ES-I3 (cell line): Measurements from ENCODE around the gene CYB561D2.

ENCODE experiments used
- H3K36me3 ChIP-seq: 2 replicates; pipeline ENCODE4 v1.6.1; 2013; ENCODE audit warnings: mild to moderate bottlenecking, low read length, control low read depth, moderate library complexity; ENCODE audit not compliant: insufficient read depth
- H3K4me1 ChIP-seq: 2 replicates; pipeline ENCODE4 v1.6.1; 2013; ENCODE audit warnings: mild to moderate bottlenecking, control low read depth, low read length; ENCODE audit not compliant: insufficient read depth
- H3K9ac ChIP-seq: 2 replicates; pipeline ENCODE4 v1.6.1; 2013; ENCODE audit warnings: low read depth, mild to moderate bottlenecking, low read length, moderate library complexity
- H3K9me3 ChIP-seq: 2 replicates; pipeline ENCODE4 v1.6.1; 2013; ENCODE audit warnings: mild to moderate bottlenecking, low read length, moderate library complexity; ENCODE audit not compliant: control insufficient read depth, insufficient read depth

CYB561D2 gene

DNA sequence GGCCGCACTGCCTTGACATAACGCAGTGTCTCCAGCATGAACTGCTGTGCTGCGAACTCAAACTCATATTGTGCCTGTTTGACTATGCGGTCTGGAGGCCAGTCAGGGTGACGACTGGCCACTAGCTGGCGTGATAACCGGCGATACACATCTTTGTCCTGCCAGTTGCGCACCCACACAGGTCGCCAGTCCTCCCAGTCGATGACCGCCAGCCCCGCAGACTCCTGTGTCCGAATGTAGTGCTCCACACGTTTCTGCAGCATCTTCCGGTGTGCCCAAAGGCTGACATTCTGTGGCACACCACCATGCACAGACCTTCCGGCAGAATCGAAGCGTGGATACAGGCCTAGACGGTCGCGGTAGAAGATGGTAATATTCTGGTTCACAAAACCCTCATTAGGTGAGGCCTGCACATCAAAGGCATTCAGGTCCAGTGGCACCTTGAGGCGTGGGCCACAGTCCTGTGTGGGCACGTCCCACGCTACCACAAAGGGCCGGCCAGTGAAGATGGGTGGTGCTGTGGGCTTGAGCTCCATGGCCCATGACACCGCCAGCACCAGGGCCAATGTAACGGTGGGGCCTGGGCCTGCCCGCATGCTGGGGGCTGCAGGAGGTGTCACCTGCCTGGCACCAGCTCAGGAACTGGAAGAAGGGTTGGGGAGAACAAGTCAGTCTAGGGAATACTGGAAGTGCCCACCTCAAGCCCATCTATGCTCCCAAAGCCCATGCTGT, 30.6 kb upstream of the CYB561D2 start:
- peak overlapping the region; percentile 89 for H3K9ac ChIP-seq
- H3K4me1 ChIP-seq, result peaks cover 36% of the 10 kb centered on the region; the same call in 1 of the 2 replicates
- H3K9me3 ChIP-seq, result no peaks in the 10 kb centered on the region
- peaks cover 9% of the 10 kb centered on the region for H3K36me3 ChIP-seq

- no peaks in the 10 kb centered on the region for H3K9me3 ChIP-seq
- peaks cover 36% of the 10 kb centered on the region; the same call in 1 of the 2 replicates for H3K4me1 ChIP-seq
- H3K36me3 ChIP-seq, result peaks cover 9% of the 10 kb centered on the region
- peak overlapping the region; percentile 89 for H3K9ac ChIP-seq
Measured at GRCh38 chr3:50320853-50321335, 29.8 kb upstream of the CYB561D2 start.

DNA sequence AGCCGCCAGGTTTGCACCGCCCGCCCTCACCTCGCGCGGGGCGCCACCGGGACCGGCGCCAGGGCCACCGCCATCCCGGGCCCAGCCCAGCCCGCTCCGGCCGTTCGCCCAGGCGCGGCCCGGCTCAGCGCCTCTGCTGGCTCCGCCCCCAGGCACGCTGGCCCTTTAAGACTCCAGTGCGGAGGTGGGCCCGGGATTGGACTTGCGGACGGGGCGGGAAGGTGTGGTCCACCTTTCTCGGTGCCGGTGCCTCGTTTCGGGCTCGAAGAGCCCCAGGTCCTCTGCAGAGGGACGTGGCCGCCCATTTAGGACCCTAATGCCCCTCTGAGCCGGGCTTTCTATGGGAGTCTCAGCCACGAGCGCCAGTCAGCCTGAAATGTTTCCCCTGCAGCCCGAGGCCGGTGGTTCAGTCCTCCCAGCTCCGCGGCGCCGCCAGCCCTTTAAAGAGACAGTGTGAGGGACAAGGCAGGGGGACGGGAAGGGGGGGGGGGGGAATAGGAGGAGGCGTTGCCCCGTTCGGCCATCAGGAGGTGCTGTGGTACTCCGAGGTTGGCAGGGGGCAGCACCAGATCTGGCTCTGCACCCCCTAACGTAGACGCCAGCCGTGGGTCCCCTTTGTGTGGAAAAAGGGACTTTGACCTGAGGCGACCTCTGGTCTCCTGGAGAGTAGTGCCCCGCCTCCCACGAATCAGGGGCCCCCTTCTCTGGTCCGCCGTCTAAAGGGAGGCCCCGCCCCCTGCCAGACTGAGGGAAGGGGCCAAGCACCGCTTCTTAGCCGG, 29.1 kb upstream of the CYB561D2 start:
- Histone ChIP-seq H3K36me3 (peaks cover 9% of the 10 kb centered on the region), H3K9me3 (no peaks in the 10 kb centered on the region), H3K4me1 (peaks cover 33% of the 10 kb centered on the region; the same call in 1 of the 2 replicates), H3K9ac (peak overlapping the region; percentile 89)

DNA sequence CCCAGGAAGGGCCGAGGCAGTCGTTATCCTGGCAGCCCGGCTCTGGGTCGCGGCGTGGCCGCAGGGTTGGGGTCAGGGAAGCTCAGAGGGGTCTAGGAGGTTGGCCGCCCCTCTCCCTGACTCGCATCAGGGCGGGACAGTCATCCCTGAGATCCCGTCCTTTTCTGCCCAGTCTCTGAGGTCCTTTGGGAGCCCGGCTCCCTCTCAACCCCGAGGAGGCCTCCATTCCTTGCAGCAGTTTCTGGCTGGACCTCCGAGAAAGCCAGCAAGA, 28.6 kb upstream of the CYB561D2 start:
- Histone ChIP-seq H3K4me1 (peaks cover 32% of the 10 kb centered on the region; the same call in 1 of the 2 replicates), H3K9me3 (no peaks in the 10 kb centered on the region), H3K36me3 (peaks cover 9% of the 10 kb centered on the region), H3K9ac (peak overlapping the region; percentile 89)

DNA sequence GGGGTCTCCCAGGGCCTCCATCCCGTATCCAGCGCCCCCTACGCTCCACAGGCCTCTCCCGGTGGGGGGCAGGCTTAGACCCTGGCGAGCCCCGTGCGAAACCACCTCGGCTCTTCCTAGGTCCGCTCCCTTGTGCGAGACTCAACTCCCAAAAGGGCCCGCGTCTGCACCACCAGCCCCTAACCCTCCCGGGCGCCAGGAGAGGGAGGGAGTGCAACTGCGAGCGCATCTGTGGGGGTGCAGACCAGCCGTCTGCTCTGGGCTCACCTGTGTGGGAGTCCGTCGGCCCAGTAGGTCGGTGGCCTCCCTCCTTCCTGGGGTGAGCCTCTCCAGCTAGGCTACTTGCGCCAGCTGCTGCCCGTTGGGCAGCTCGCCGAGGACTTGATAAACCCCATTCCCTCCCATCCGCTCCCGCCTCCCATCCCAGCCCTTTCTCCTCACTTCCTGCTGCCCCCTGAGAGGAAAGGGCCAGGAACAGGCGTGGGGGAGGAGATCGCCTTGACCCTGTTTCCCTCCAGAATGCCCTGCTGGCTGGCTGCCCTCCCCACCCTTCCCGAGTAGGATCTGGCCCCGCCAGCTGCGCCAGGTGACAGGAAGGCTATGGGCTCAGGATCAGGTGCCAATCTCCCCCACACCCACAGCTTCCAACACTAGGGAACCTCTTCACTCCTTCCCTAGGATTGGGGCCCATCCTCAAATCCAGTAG, 28.1 kb upstream of the CYB561D2 start, which contains the start of gene HYAL2:
TSS of gene HYAL2 (minus strand) at position 360 of the 706 bp plus-strand sequence. CDS start 2,256 bp downstream, outside the sequence.
- Histone ChIP-seq H3K36me3 (peaks cover 9% of the 10 kb centered on the region), H3K4me1 (peaks cover 27% of the 10 kb centered on the region; the same call in 1 of the 2 replicates), H3K9me3 (no peaks in the 10 kb centered on the region), H3K9ac (peak within 1 kb of the TSS; percentile 89)

GRCh38 chr3:50323092-50323600, 27.5 kb upstream of the CYB561D2 start:
- Histone ChIP-seq H3K4me1 (peaks cover 22% of the 10 kb centered on the region; the same call in 1 of the 2 replicates), H3K36me3 (peaks cover 9% of the 10 kb centered on the region), H3K9ac (peak overlapping the region; percentile 89; the same call in 1 of the 2 replicates), H3K9me3 (no peaks in the 10 kb centered on the region)

DNA sequence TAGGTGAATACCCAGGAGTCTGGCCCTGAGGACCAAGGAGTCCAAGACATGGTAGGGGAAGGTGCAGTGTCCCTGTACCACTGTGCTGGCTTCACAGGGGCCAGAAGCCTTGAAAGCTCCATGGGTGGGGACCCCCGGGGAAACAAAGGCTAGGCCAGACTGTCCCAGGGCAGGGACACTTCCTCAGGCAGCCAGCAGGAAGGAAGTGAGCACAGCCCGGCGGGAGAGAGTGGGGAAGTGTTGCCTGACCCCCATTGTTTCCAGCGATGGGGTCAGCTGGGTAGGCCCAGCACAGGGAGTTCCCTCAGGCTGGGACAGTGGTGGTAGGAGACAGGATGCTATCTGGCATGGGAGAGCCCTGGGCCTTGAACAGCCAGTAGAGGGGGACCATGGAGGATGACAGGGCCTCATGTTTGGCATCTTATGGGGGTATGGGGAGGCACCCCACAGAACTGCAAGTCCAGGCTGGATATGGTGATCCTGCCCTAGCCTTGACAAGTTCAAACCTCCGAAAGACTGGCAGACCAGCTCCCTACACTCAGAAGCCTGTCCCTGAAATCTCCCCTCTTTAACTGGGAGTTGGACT, 27.0 kb upstream of the CYB561D2 start:
- peaks cover 22% of the 10 kb centered on the region; the same call in 1 of the 2 replicates for H3K4me1 ChIP-seq
- H3K9ac ChIP-seq, result no peak overlapping the region
- H3K36me3 ChIP-seq, result peaks cover 9% of the 10 kb centered on the region
- no peaks in the 10 kb centered on the region for H3K9me3 ChIP-seq

DNA sequence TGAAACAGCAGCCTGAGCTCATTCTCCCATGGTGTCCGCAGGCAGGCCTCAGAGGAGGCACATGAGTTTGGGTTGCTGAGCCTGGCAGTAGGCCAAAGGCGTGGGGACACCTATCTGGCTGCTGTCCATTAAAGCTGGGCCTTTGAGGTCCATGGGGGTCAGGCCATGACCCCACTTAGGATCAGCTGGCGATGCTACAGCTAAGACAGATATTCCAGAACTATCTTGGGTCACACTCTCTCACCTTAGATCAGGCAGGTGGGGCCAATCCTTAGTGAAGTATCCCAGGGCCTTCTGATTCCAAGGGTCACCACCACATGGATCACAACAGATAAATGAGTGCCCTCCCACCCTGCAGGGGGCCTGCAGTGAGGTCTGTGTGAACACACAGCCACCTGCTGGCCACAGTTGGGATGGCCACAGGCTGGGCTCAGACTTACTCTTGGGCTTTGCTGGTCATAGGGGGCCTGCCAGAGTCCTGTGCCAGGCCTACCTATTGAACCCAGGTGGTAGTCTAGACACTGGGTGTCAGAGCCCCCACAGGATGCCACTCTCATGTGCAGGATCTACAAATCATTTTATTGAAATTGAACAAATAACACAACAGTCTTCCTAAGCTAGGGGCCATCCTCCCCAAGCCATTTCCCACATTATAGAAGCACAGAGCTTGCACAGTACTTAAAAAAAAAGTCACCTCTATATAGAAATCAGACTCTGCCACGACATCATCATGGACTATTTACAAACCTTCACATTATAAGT, 26.1 kb upstream of the CYB561D2 start:
- no peak overlapping the region for H3K9ac ChIP-seq
- H3K9me3 ChIP-seq, result no peaks in the 10 kb centered on the region
- H3K36me3 ChIP-seq, result peaks cover 4% of the 10 kb centered on the region; the same call in 1 of the 2 replicates
- H3K4me1 ChIP-seq, result peaks cover 22% of the 10 kb centered on the region; the same call in 1 of the 2 replicates

- no peaks in the 10 kb centered on the region for H3K36me3 ChIP-seq
- H3K4me1 ChIP-seq, result peaks cover 17% of the 10 kb centered on the region; the same call in 1 of the 2 replicates
- no peak overlapping the region for H3K9ac ChIP-seq
- H3K9me3 ChIP-seq, result no peaks in the 10 kb centered on the region
Measured at GRCh38 chr3:50325113-50325480, 25.6 kb upstream of the CYB561D2 start.

DNA sequence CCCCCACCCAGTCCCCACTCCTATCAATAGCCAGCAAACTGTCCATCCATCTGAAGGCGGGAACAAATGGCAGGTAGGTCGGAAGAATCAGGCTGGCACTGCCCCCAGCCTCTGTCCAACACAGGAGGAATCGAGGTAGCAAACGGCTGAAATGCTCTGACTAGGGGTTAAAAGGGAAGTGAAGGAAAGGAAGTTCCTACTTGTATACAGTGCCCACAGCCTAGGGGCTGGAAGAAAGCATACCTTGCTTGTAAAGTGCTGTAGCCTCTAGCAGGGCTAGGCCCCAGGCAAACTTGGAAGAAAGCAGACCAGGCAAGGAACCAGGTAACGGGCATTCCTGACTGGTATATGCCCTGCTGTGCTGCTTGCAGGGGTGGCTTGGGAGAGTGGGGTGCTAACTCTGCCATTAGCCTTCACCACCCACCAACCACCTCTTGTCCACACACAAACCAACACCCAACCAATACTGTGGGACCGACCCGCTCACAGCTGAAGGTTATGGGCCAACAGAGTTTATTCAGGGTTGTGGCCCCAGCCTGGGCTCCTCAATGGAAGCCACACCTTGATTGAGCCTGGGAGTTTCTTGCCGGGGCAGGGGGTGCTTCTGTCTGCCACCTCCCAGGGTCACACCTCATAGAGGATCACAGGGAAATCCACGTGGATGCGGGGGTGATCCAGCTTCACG, 25.0 kb upstream of the CYB561D2 start:
- H3K36me3 ChIP-seq, result no peaks in the 10 kb centered on the region
- no peaks in the 10 kb centered on the region for H3K9me3 ChIP-seq
- H3K9ac ChIP-seq, result no peak overlapping the region
- H3K4me1 ChIP-seq, result peaks cover 13% of the 10 kb centered on the region; the same call in 1 of the 2 replicates

GRCh38 chr3:50326182-50326541, 24.5 kb upstream of the CYB561D2 start:
- Histone ChIP-seq H3K36me3 (no peaks in the 10 kb centered on the region; the same call in 1 of the 2 replicates), H3K9me3 (no peaks in the 10 kb centered on the region), H3K9ac (no peak overlapping the region), H3K4me1 (peaks cover 13% of the 10 kb centered on the region; the same call in 1 of the 2 replicates)

GRCh38 chr3:50327129-50327528, 23.5 kb upstream of the CYB561D2 start:
- no peaks in the 10 kb centered on the region; the same call in none of the 2 replicates for H3K36me3 ChIP-seq
- H3K4me1 ChIP-seq, result peaks cover 13% of the 10 kb centered on the region; the same call in 1 of the 2 replicates
- H3K9ac ChIP-seq, result peak overlapping the region; percentile 88
- no peaks in the 10 kb centered on the region for H3K9me3 ChIP-seq
